22Rv1 (cell line): ENCODE results near the gene TTC32.

ENCODE experiments used
- ZFX ChIP-seq: fragments of 450-650 bp; IDR thresholded peaks from 2 replicates; pipeline ENCODE4 v1.6.1; 2017; ENCODE audit warnings: antibody characterized with exemption, borderline replicate concordance
- TF ChIP-seq, protein P1 (sequence below): fragments of 450-650 bp; IDR thresholded peaks from 2 replicates; pipeline ENCODE4 v1.5.1; 2017; ENCODE audit warnings: mild to moderate bottlenecking

DNA sequence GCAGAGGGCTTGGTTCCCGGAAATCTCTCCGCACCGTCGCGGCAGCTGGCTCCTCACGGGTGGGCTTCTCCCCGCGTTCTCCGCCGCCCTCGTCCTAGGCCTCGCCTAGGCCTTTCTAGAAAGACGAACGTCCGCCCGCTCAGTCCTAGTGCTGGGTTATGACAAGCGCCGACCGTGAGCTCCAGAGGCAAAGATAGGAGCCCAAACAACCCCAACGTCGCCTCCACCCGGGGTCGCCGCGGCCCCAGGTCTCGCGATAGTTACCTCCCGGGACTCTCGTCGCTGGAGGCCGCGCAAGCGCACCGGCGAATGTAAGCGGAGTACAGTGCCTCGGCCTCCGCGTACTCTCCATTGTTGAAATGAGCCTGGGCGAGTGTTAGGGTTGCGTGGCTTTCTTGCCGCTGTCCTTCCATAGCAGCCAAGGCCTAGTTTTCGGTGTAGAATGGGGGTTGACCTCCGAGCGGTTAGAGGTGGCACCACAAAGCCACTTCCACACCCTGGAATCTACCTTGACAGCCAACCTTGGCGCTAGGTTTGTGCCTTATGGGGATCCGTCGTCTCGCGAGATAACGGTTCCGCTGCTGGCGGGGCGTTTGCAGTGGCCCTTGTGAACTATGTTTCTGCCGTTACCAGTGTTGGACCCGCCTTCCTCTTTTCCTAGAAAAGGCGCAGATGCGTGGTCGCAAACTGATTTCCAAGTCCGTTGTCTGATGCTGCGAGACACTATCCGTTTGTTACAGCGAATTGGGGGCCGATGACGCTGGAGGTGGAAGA, at the start of gene TTC32:
- TF ChIP-seq, protein P1, sequence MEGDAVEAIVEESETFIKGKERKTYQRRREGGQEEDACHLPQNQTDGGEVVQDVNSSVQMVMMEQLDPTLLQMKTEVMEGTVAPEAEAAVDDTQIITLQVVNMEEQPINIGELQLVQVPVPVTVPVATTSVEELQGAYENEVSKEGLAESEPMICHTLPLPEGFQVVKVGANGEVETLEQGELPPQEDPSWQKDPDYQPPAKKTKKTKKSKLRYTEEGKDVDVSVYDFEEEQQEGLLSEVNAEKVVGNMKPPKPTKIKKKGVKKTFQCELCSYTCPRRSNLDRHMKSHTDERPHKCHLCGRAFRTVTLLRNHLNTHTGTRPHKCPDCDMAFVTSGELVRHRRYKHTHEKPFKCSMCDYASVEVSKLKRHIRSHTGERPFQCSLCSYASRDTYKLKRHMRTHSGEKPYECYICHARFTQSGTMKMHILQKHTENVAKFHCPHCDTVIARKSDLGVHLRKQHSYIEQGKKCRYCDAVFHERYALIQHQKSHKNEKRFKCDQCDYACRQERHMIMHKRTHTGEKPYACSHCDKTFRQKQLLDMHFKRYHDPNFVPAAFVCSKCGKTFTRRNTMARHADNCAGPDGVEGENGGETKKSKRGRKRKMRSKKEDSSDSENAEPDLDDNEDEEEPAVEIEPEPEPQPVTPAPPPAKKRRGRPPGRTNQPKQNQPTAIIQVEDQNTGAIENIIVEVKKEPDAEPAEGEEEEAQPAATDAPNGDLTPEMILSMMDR = no peak
- TF ChIP-seq ZFX = no peak
